Measurements from ENCODE around the gene AQP12A.

Gene AQP12A

GRCh38 chr2:240707043-240707756, 15.5 kb downstream of the AQP12A start:
- in situ Hi-C loops (cut with MboI; ENCODE audit: low sequenced_read_pairs) = no loop called here

DNA sequence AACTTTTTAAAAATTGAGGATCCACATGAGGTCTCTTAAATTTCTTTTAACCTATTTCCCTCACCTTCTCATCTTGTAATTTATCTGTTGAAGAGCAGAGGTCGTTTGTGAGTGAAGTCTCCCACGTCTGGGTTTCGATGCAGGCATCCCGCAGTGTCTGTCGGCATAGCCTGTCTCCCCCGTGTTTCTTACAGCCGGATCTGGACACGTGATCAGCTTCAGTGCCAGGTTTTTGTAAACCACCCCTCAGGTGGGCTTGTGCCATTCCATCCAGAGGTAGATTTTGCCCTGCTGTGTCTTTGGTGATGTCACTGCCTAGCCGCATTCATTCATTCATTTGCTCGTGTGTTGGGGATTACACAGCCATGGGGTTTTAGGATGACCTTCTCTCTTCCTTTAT, 16.2 kb downstream of the AQP12A start:
- in situ Hi-C loops (cut with MboI; ENCODE audit: low sequenced_read_pairs) = no loop called here

- in situ Hi-C loops (cut with MboI; ENCODE audit: low sequenced_read_pairs) = no loop called here
These were observed 16.8 kb downstream of the AQP12A start for GRCh38 chr2:240708457-240708856.

DNA sequence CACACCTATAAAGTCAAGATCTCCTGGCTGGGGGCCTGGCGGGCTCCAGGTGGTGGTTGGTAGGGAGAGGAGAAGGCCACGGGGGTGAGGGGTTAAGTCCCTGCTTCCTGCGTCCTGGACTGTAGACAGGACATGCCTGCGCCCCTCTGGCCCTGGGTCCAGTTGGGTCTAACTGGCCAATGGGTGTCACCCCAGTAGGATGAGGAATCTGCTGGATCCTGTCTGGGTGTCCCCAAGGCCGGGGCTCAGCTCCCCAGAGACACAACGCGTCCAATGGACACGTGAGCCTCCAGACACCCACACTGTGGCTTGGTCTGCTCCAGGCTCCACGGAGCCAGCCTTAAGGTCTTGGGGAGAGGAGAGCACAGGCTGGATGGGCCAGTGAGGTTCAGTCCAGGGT, 19.6 kb downstream of the AQP12A start:
- in situ Hi-C loops (cut with MboI; ENCODE audit: low sequenced_read_pairs) = no loop called here

GRCh38 chr2:240711701-240712100, 20.0 kb downstream of the AQP12A start:
- in situ Hi-C loops (cut with MboI; ENCODE audit: low sequenced_read_pairs) = no loop called here

DNA sequence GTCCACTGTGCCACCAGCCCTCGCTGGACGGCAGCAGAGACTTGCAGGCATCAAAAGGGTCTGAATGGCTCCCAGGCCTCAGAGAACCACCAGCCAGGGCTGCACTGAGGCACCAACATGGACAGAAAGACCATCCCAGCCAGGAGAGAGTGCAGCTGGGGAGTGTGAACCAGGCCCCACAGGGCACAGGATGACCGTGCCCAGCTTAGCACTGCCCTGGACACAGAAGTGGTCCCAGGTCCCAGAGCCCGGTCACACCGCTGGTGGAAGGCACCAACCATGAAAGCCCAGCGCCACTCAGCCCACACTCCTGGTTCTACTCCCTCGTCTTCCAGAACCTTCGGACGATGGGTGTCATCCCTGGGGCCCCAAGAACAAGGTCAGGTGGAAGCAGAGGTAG, 20.5 kb downstream of the AQP12A start:
- in situ Hi-C loops (cut with MboI; ENCODE audit: low sequenced_read_pairs) = no loop called here

DNA sequence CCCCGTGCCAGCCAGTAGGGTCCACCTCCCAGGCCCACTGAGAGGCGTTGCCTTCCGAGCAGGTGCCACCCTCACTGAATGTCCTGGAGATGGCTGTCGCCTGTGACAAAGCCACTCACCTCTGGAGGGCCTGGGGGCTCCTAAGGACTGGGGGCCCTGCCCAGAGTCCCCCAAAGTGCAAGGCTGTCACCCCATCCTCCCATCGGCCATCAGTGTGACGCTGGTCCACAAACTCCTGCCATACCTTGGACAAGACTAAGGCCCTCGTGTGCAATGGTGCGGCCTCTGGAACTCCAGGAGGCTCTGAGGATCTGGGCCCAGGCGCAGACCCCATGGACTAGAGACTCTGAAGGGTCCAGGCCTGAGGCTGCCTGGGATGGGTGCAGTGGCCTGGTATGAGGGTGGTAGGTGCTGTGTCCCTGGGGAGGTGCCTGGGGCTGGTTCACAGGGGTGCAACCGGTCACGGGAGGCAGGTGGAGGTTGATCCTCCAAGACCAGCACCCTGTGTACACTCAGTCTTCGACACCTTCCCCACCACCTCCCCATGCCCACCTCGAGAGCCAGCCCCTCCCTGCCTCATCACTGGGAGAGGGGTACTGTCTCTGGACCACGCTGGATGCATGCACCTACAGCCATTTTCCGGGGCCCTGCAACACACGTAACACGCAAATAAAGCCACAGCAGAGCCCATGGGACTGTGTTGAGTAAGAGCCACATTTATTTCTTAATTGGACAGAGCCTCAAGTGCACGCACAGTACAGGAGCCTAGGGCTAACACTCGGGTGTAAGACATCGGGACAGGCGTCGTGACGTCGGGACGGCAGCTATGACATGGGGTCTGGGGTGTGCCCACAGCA, 21.6 kb downstream of the AQP12A start:
- in situ Hi-C loops (cut with MboI; ENCODE audit: low sequenced_read_pairs) = no loop called here

DNA sequence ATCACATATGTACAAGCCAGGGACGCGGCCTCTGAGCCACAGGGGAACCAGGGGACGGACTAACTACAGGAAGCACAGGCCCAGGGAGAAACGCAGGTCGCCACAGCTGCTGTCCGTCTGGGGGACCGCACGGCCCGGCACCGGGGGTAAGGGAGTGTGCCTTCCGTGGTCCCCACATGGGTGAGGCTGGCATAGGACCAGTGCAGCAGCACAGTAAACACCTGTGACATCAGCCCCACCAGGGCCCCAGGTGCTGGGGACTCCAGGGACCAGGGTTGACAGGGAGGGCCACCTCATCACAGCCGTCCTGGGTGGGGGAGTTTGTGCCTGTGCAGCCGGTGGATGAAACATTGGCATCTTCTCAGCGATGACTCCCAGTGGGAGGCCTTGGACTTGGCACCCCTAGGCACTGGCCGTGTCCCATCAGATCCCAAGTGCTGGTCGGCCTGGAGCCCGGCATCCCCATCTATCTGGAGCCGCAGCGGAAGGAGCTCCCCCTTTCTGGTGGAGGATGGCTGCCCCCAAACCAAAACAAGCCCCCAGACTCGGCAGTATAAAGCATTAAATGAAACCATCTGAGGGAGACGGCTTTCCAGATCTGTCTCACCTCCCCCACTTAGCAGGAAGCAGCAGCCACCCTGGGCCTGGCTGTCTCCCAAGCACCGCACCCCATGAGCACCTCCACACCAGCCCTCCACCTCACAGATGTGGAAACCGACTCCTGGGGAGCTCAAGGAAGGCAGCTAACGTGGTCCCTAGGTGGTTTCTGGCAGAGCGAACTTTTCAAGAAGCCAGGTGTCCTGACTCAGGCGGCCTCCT, 22.5 kb downstream of the AQP12A start:
- in situ Hi-C loops (cut with MboI; ENCODE audit: low sequenced_read_pairs) = no loop called here

DNA sequence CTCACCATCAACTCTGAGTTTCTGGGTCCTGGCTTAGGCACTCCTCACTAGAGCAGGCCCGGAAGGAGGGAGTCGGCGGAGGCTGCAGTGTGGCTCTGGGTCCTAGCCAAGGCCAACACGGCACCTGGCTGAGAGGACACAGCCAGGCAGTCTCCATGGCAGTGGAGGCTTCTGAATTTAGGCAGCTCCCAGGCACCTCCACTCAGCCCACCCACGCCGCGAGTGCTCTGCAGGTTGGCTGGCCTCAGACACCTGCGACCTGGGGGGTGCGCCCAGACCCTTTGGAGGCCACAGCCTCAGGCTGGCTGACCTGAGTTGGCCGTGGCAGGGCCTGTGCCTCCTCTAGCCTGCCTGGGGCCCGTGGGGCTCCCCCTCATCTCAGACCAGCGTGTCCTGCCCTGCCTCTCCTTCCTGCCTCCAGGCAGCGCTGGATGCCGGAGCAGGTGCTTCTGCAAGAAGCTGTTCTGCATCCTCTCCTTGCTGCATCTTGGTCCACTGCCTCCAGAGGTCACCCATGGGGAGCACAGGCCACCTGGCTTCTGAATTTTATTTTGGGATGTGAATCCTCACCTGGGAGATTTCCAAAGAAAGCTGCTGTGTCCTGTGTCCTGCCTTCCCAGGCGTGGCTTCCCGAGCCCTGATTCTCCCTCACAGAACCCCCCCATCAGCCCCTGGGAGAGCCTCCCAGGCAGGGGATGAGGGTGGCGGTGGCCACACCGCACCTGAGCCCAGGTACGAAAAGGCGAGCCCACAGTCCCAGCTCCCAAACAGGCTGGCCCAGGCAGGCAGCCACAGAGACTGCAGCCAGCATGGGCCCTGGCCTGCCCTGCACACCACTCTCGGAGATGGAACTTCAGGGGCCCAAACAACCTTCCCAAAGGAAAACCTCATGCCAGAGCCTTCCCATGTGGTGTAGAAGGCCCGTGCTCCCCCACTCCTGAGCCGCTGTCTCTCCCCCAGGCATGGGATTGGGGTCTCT, 23.4 kb downstream of the AQP12A start:
- in situ Hi-C loops (cut with MboI; ENCODE audit: low sequenced_read_pairs) = no loop called here

DNA sequence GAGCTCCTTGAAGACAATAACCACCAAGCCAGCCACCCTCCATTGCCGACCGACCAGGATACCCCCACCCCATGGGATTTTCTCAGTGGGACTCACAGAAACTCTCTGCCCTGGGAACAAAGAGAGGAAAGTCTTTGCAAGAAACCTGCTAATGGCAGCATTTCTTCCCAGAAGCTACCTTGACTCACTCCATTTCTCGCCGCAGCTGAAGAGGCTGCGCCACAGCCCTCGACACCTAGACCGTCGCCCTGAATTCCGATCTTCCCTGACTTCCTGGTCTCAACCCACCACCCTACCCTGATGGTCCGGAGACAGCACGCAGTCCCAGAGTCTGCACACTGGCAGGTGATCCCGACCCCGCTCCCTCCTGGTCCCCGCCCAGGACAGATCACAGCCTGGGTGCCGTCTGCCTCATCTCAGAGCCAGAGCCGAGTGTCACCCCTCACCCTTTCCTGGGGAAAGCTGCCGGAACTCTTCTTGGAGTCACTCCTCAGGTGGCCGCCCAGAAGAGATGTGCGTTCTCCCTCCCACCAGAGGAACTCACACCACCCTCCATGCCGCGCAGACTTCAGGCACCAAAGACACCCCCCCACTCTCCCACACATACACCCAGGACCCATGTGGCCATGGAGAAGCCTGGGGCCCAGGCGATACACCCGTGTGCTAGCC, 24.6 kb downstream of the AQP12A start:
- in situ Hi-C loops (cut with MboI; ENCODE audit: low sequenced_read_pairs) = no loop called here

GRCh38 chr2:240717181-240717641, 25.5 kb downstream of the AQP12A start:
- in situ Hi-C loops (cut with MboI; ENCODE audit: low sequenced_read_pairs) = no loop called here

- in situ Hi-C loops (cut with MboI; ENCODE audit: low sequenced_read_pairs) = no loop called here
These were observed 26.3 kb downstream of the AQP12A start for GRCh38 chr2:240717681-240718581.

GRCh38 chr2:240718896-240719490, 27.3 kb downstream of the AQP12A start:
- in situ Hi-C loops (cut with MboI; ENCODE audit: low sequenced_read_pairs) = no loop called here

DNA sequence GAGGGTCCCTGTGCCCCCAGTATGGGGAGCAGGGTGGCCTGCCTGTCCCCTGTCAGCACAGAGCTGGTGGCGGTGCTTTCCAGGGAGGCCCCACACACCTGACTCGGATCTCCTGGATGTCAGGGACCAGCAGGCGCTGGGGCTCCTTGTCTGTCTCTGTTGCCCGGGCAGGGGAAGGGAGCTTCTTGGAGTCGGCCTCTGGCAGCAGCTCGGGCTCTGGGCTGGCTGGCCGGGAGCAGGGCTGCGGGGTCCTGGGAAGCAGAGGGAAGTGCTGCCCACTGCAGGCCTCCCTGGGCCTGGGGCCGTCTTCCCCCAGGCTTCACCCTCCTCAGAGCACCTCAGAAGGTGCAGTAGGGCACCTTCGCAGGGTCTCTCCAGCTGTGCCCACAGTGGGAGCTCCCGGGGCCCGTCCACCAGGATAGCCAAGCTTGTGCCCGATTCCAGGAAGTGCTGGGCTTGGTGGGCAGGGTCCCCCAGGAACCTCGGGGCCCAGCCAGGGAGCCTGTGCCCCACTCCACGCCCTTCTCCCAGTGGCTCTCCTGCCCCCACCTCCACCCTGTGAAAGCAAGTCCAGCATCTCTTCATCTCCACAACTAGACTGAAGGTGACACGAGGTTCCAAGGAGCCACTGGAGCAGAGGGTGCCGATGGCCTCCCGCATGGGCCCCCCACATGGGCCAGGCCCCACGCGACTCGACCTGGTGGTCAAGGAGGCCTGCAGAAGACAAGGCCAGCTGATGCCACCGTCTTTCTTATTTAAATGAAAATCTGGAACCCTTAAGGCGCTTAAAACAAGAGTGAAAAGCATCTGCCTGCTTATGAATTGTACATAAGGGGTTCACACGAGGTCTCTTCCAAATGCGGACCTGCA, 28.2 kb downstream of the AQP12A start:
- in situ Hi-C loops (cut with MboI; ENCODE audit: low sequenced_read_pairs) = no loop called here

GRCh38 chr2:240720686-240721595, 29.3 kb downstream of the AQP12A start:
- in situ Hi-C loops (cut with MboI; ENCODE audit: low sequenced_read_pairs) = no loop called here

GRCh38 chr2:240721596-240722180, 30.0 kb downstream of the AQP12A start:
- in situ Hi-C loops (cut with MboI; ENCODE audit: low sequenced_read_pairs) = no loop called here
